OCI-LY7 (cell line): Measurements from ENCODE around the gene DPT.

Experiments used
- EZH2phosphoT487 ChIP-seq: fragments of 200-600 bp; sonication (generic); IDR thresholded peaks from 2 replicates; pipeline ENCODE4 v1.6.1; 2018; ENCODE audit warnings: low read depth, borderline replicate concordance, mild to moderate bottlenecking, mixed run types, antibody characterized with exemption, low read length, moderate library complexity, mixed read lengths
- TF ChIP-seq, protein P1 (sequence below): fragments of 200-600 bp; sonication (generic); conservative IDR thresholded peaks from 2 replicates; pipeline ENCODE4 v1.5.1; 2014; ENCODE audit warnings: mild to moderate bottlenecking, antibody characterized with exemption, low read length, moderate library complexity, mixed read lengths

DNA sequence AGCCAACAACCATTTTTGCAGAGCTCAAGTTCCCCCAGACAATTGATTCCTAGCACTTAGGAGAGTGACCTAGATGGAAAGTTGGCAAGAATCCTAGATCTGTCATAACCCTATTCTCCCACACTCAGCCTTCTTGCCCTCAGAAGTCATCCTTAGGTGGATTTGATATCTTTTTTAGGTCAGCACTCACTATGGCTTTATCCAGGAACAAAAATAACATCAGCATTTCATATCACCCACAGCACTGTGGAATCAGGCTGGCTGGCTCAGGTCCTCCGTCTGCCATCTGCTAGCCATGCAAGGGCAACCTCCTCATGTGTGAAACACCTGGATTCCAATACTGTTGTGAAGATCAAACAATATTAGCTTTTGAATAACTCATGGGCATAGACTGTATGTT lies 6.0 kb downstream of the DPT start:
- TF ChIP-seq, protein P1, sequence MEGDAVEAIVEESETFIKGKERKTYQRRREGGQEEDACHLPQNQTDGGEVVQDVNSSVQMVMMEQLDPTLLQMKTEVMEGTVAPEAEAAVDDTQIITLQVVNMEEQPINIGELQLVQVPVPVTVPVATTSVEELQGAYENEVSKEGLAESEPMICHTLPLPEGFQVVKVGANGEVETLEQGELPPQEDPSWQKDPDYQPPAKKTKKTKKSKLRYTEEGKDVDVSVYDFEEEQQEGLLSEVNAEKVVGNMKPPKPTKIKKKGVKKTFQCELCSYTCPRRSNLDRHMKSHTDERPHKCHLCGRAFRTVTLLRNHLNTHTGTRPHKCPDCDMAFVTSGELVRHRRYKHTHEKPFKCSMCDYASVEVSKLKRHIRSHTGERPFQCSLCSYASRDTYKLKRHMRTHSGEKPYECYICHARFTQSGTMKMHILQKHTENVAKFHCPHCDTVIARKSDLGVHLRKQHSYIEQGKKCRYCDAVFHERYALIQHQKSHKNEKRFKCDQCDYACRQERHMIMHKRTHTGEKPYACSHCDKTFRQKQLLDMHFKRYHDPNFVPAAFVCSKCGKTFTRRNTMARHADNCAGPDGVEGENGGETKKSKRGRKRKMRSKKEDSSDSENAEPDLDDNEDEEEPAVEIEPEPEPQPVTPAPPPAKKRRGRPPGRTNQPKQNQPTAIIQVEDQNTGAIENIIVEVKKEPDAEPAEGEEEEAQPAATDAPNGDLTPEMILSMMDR, result no peak
- no peak for TF ChIP-seq EZH2phosphoT487
